Neural progenitor cell (in vitro differentiated cells): ENCODE measurements around the gene PEAR1. TPM values are rescaled to one million over a fixed set of nuclear protein-coding genes. Genes with fewer than 3 reads are reported as not detected.
A peak's percentile ranks its signal among the peaks of the same experiment; 100 is the strongest.

Source experiments
- DNase-seq: peaks from one replicate; pipeline ENCODE4 v3.0.0-alpha.2; 2016; ENCODE audit warnings: low spot score
- H2AFZ ChIP-seq: fragments of 200-600 bp; sonication (generic); replicated peaks from 2 replicates; pipeline ENCODE4 v1.6.1; 2016; ENCODE audit warnings: antibody characterized with exemption
- H3F3A ChIP-seq: fragments of 200-600 bp; sonication (generic); 2 replicates; pipeline ENCODE4 v1.6.1; 2016; ENCODE audit warnings: antibody characterized with exemption, low read depth
- H3K27ac ChIP-seq: fragments of 200-600 bp; sonication (generic); 2 replicates; pipeline ENCODE4 v1.5.1; 2016; ENCODE audit warnings: mild to moderate bottlenecking
- H3K27me3 ChIP-seq: fragments of 200-600 bp; sonication (generic); 2 replicates; pipeline ENCODE4 v1.6.1; 2016; ENCODE audit warnings: mild to moderate bottlenecking, moderate library complexity
- H3K36me3 ChIP-seq: fragments of 200-600 bp; sonication (generic); 2 replicates; pipeline ENCODE4 v1.5.1; 2016
- H3K4me1 ChIP-seq: fragments of 200-600 bp; sonication (generic); 2 replicates; pipeline ENCODE4 v1.6.1; 2016; ENCODE audit warnings: mixed run types
- H3K4me2 ChIP-seq: fragments of 200-600 bp; sonication (generic); 2 replicates; pipeline ENCODE4 v1.6.1; 2016
- H3K4me3 ChIP-seq: fragments of 200-600 bp; sonication (generic); 2 replicates; pipeline ENCODE4 v1.5.1; 2016
- H3K79me2 ChIP-seq: fragments of 200-600 bp; sonication (generic); 2 replicates; pipeline ENCODE4 v1.6.1; 2016; ENCODE audit warnings: low read depth
- H3K9ac ChIP-seq: fragments of 200-600 bp; sonication (generic); 2 replicates; pipeline ENCODE4 v1.6.1; 2016
- H3K9me3 ChIP-seq: fragments of 200-600 bp; sonication (generic); 2 replicates; pipeline ENCODE4 v1.5.1; 2016; ENCODE audit warnings: low read depth
- H4K20me1 ChIP-seq: fragments of 200-600 bp; sonication (generic); 2 replicates; pipeline ENCODE4 v1.6.1; 2016; ENCODE audit warnings: low read depth
- H3K27ac Mint-ChIP-seq: 3 replicates; pipeline ENCODE4 v1.8.0; 2021; ENCODE audit warnings: mixed read lengths
- H3K27me3 Mint-ChIP-seq: 2 replicates; pipeline ENCODE4 v1.8.0; 2022; ENCODE audit warnings: low read depth, mild to moderate bottlenecking, inconsistent platforms, moderate library complexity, mixed read lengths; ENCODE audit not compliant: insufficient read depth
- H3K36me3 Mint-ChIP-seq: 3 replicates; pipeline ENCODE4 v1.8.0; 2021; ENCODE audit warnings: mixed read lengths
- H3K4me1 Mint-ChIP-seq: 3 replicates; pipeline ENCODE4 v1.8.0; 2021; ENCODE audit warnings: mixed read lengths
- H3K4me3 Mint-ChIP-seq: 3 replicates; pipeline ENCODE4 v1.8.0; 2021; ENCODE audit warnings: mild to moderate bottlenecking, moderate library complexity, mixed read lengths
- H3K9me3 Mint-ChIP-seq: 3 replicates; pipeline ENCODE4 v1.8.0; 2020; ENCODE audit warnings: mixed read lengths
- CTCF ChIP-seq: fragments of 200-600 bp; sonication (generic); IDR thresholded peaks from 2 replicates; pipeline ENCODE4 v1.5.1; 2017; ENCODE audit warnings: antibody characterized with exemption, mild to moderate bottlenecking
- EZH2 ChIP-seq: fragments of 200-600 bp; sonication (generic); IDR thresholded peaks from 2 replicates; pipeline ENCODE4 v1.6.1; 2017; ENCODE audit warnings: antibody characterized with exemption, mild to moderate bottlenecking, moderate library complexity
- EZH2phosphoT487 ChIP-seq: fragments of 200-600 bp; sonication (generic); IDR thresholded peaks from 2 replicates; pipeline ENCODE4 v1.6.1; 2017; ENCODE audit warnings: antibody characterized with exemption
- total RNA-seq: library from RNA; depleted of rRNA; stranded (reverse); fragments of >200 nt; gene quantifications from 2 replicates; pipeline ENCODE4 v1.2.3, GENCODE V29; 2015; ENCODE audit warnings: low replicate concordance

The PEAR1 gene
- total RNA-seq, 1 donor from 2014 or later, result not detected

- Histone ChIP-seq H3K36me3 (no peaks in the 10 kb centered on the region), H3K27me3 (peaks cover 97% of the 10 kb centered on the region), H3K4me2 (peak overlapping the region; percentile 76), H3K27ac (no peak overlapping the region), H3K9ac (no peak overlapping the region), H3K9me3 (no peaks in the 10 kb centered on the region), H3K79me2 (no peaks in the 10 kb centered on the region), H3K4me3 (peak overlapping the region; percentile 38), H3F3A (no peaks in the 10 kb centered on the region), H4K20me1 (peaks cover 21% of the 10 kb centered on the region), H2AFZ (no peak overlapping the region), H3K4me1 (peaks cover 13% of the 10 kb centered on the region)
- no peak overlapping the region for H3K27ac Mint-ChIP-seq
- no peak for DNase-seq
- TF ChIP-seq CTCF (no peak), EZH2phosphoT487 (no peak), EZH2 (peak; percentile 79)
- peaks cover 72% of the 10 kb centered on the region for H3K27me3 Mint-ChIP-seq
- peaks cover 10% of the 10 kb centered on the region for H3K4me1 Mint-ChIP-seq
- peak overlapping the region; percentile 37 for H3K4me3 Mint-ChIP-seq
- peaks cover 16% of the 10 kb centered on the region for H3K9me3 Mint-ChIP-seq
- no peaks in the 10 kb centered on the region for H3K36me3 Mint-ChIP-seq
Observed at GRCh38 chr1:156921053-156921529, 27.6 kb downstream of the PEAR1 start.

- Histone ChIP-seq H3F3A (no peaks in the 10 kb centered on the region), H2AFZ (no peak overlapping the region), H3K36me3 (no peaks in the 10 kb centered on the region), H4K20me1 (peaks cover 28% of the 10 kb centered on the region), H3K4me3 (peak overlapping the region; percentile 35), H3K27ac (no peak overlapping the region), H3K4me1 (peaks cover 17% of the 10 kb centered on the region), H3K79me2 (no peaks in the 10 kb centered on the region), H3K4me2 (peak overlapping the region; percentile 63), H3K9me3 (no peaks in the 10 kb centered on the region), H3K27me3 (peaks cover 100% of the 10 kb centered on the region), H3K9ac (no peak overlapping the region)
- Mint-ChIP-seq H3K27me3 (peaks cover 87% of the 10 kb centered on the region), H3K9me3 (peaks cover 14% of the 10 kb centered on the region), H3K4me1 (peaks cover 17% of the 10 kb centered on the region), H3K36me3 (no peaks in the 10 kb centered on the region), H3K27ac (no peak overlapping the region), H3K4me3 (peak overlapping the region; percentile 68)
- TF ChIP-seq CTCF (no peak), EZH2 (no peak), EZH2phosphoT487 (no peak)
- no peak for DNase-seq
Observed at GRCh38 chr1:156922986-156923669, 29.6 kb downstream of the PEAR1 start.

- peaks cover 17% of the 10 kb centered on the region for H3K4me1 ChIP-seq
- no peaks in the 10 kb centered on the region for H3K36me3 Mint-ChIP-seq
- H3K4me1 Mint-ChIP-seq, result peaks cover 17% of the 10 kb centered on the region
- peak overlapping the region; percentile 63 for H3K4me2 ChIP-seq
- no peak overlapping the region for H2AFZ ChIP-seq
- H3K27ac ChIP-seq, result no peak overlapping the region
- no peaks in the 10 kb centered on the region for H3F3A ChIP-seq
- H3K4me3 ChIP-seq, result peak overlapping the region; percentile 35
- H3K27ac Mint-ChIP-seq, result no peak overlapping the region
- H3K79me2 ChIP-seq, result no peaks in the 10 kb centered on the region
- peaks cover 9% of the 10 kb centered on the region for H3K9me3 Mint-ChIP-seq
- TF ChIP-seq EZH2phosphoT487, result peak; percentile 91
- no peak for TF ChIP-seq CTCF
- peak; percentile 89 for TF ChIP-seq EZH2
- H3K9ac ChIP-seq, result no peak overlapping the region
- peaks cover 100% of the 10 kb centered on the region for H3K27me3 ChIP-seq
- peak; percentile 52 for DNase-seq
- peaks cover 88% of the 10 kb centered on the region for H3K27me3 Mint-ChIP-seq
- H3K36me3 ChIP-seq, result no peaks in the 10 kb centered on the region
- peaks cover 28% of the 10 kb centered on the region for H4K20me1 ChIP-seq
- H3K4me3 Mint-ChIP-seq, result peak overlapping the region; percentile 68
- H3K9me3 ChIP-seq, result no peaks in the 10 kb centered on the region
Observed at GRCh38 chr1:156923670-156924477, 30.4 kb downstream of the PEAR1 start.
